A673 (cell line): Measurements from ENCODE around the gene MYH15. TPM values are rescaled to one million over a fixed set of nuclear protein-coding genes. Genes with fewer than 3 reads are reported as not detected.

Source experiments
- BruUV-seq: library from RNA; stranded (reverse); fragments of 400-500 nt; replicated peaks from 2 replicates; lab custom pipeline; 2021; lab: Mats Ljungman, UMichigan
- CTCF ChIA-PET: fragments of 300-600 bp; sonication (Branson Sonifier 250); formaldehyde crosslinking; loops from one replicate; lab custom pipeline; 2022; ENCODE audit warnings: antibody characterized with exemption; lab: Charles Lee
- POLR2A ChIA-PET: fragments of 300-600 bp; sonication (Branson Sonifier 250); formaldehyde crosslinking; loops from one replicate; lab custom pipeline; 2022; ENCODE audit warnings: antibody characterized with exemption; ENCODE audit not compliant: low non-redundant PET; lab: Charles Lee
- DNase-seq: peaks from one replicate; pipeline ENCODE4 v3.0.0-alpha.2; 2015; ENCODE audit warnings: low spot score
- H3K27ac ChIP-seq: fragments of 200-600 bp; sonication (generic); 2 replicates; pipeline ENCODE4 v1.5.1; 2016; ENCODE audit warnings: mixed run types, low read depth, mild to moderate bottlenecking, mixed read lengths, antibody characterized with exemption, low read length; ENCODE audit not compliant: poor library complexity, severe bottlenecking
- H3K27me3 ChIP-seq: fragments of 200-600 bp; sonication (generic); replicated peaks from 2 replicates; pipeline ENCODE4 v1.6.1; 2017; ENCODE audit warnings: mixed run types, low read depth, mild to moderate bottlenecking, mixed read lengths, antibody characterized with exemption, low read length; ENCODE audit not compliant: insufficient read depth, poor library complexity
- H3K36me3 ChIP-seq: fragments of 200-600 bp; sonication (generic); 2 replicates; pipeline ENCODE4 v1.6.1; 2016; ENCODE audit warnings: mixed run types, mild to moderate bottlenecking, mixed read lengths, antibody characterized with exemption, low read length; ENCODE audit not compliant: insufficient read depth, poor library complexity, severe bottlenecking
- H3K4me1 ChIP-seq: fragments of 200-600 bp; sonication (generic); 2 replicates; pipeline ENCODE4 v1.6.1; 2017; ENCODE audit warnings: mixed run types, mild to moderate bottlenecking, mixed read lengths, antibody characterized with exemption, low read length; ENCODE audit not compliant: insufficient read depth, poor library complexity, severe bottlenecking
- H3K4me3 ChIP-seq: fragments of 200-600 bp; sonication (generic); 2 replicates; pipeline ENCODE4 v1.5.1; 2016; ENCODE audit warnings: low read depth, mixed run types, mild to moderate bottlenecking, mixed read lengths, low read length; ENCODE audit not compliant: poor library complexity, severe bottlenecking
- H3K9me3 ChIP-seq: fragments of 200-600 bp; sonication (generic); 2 replicates; pipeline ENCODE4 v1.6.1; 2016; ENCODE audit warnings: mixed run types, low read depth, mild to moderate bottlenecking, mixed read lengths, antibody characterized with exemption, low read length; ENCODE audit not compliant: poor library complexity, severe bottlenecking
- CTCF ChIP-seq: fragments of 300-800, 200-600 bp; sonication (generic); conservative IDR thresholded peaks from 2 replicates; pipeline ENCODE4 v1.5.1; 2017; ENCODE audit warnings: low read depth, mild to moderate bottlenecking, antibody characterized with exemption, low read length, moderate library complexity, mixed read lengths
- EZH2 ChIP-seq: fragments of 200-600 bp; sonication (generic); IDR thresholded peaks from 2 replicates; pipeline ENCODE4 v1.6.1; 2017; ENCODE audit warnings: borderline replicate concordance, low read depth, mild to moderate bottlenecking, mixed read lengths, antibody characterized with exemption, low read length; ENCODE audit not compliant: poor library complexity, severe bottlenecking
- intact Hi-C: fragments of 100-400 bp; cut with micrococcal nuclease; formaldehyde crosslinking; loops from one replicate; pipeline ENCODE4 v1.10.0; 2022; ENCODE audit not compliant: unreplicated experiment
- total RNA-seq: library from RNA; stranded (reverse); gene quantifications from 2 replicates; pipeline ENCODE4 v1.2.3, GENCODE V29; 2021

MYH15 gene
- total RNA-seq, 1 experiment from 2014 or later = 1.2 TPM

GRCh38 chr3:108455212-108455705 is 55.1 kb downstream of the MYH15 start:
- no peak for DNase-seq

GRCh38 chr3:108453565-108453964 is 56.8 kb downstream of the MYH15 start:
- Histone ChIP-seq H3K9me3 (peaks cover 4% of the 10 kb centered on the region), H3K27ac (no peak overlapping the region), H3K4me3 (no peak overlapping the region), H3K36me3 (no peaks in the 10 kb centered on the region), H3K4me1 (no peaks in the 10 kb centered on the region), H3K27me3 (no peaks in the 10 kb centered on the region)
- intact Hi-C loops = no loop called here
- DNase-seq = no peak
- ChIA-PET CTCF (no interaction called here), POLR2A (no interaction called here)
- no TSS peak for BruUV-seq
- TF ChIP-seq EZH2 = no peak
- TF ChIP-seq CTCF = no peak

More at GRCh38 chr3:108455212-108455705, 55.1 kb downstream of the MYH15 start:
- no peaks in the 10 kb centered on the region for H3K4me1 ChIP-seq
- intact Hi-C loops = no loop called here
- H3K27ac ChIP-seq = no peak overlapping the region
- no peaks in the 10 kb centered on the region for H3K36me3 ChIP-seq
- ChIA-PET POLR2A (no interaction called here), CTCF (no interaction called here)
- BruUV-seq = no TSS peak
- no peaks in the 10 kb centered on the region for H3K27me3 ChIP-seq
- H3K9me3 ChIP-seq = no peaks in the 10 kb centered on the region
- no peak overlapping the region for H3K4me3 ChIP-seq
- no peak for TF ChIP-seq EZH2
- no peak for TF ChIP-seq CTCF

GRCh38 chr3:108450444-108450843 is 60.0 kb downstream of the MYH15 start:
- Histone ChIP-seq H3K27me3 (no peaks in the 10 kb centered on the region), H3K4me1 (no peaks in the 10 kb centered on the region), H3K36me3 (no peaks in the 10 kb centered on the region), H3K4me3 (no peak overlapping the region), H3K27ac (no peak overlapping the region), H3K9me3 (peaks cover 22% of the 10 kb centered on the region)
- no peak for DNase-seq
- CTCF ChIA-PET = no interaction called here
- POLR2A ChIA-PET = no interaction called here
- intact Hi-C loops = no loop called here
- TF ChIP-seq CTCF = no peak
- no peak for TF ChIP-seq EZH2
- BruUV-seq = no TSS peak
